Liver (tissue), 3 donors: ENCODE data around the gene ENOX1.

Source experiments
- EGR1 ChIP-seq, 2 donors: IDR thresholded peaks; 2 replicates each; pipeline ENCODE4 v1.6.1; 2016 to 2018; ENCODE audit warnings: antibody characterized with exemption in 2 of 2, low read depth in 2 of 2
- FOXA1 ChIP-seq: IDR thresholded peaks from 2 replicates; pipeline ENCODE4 v1.6.1; 2016; ENCODE audit warnings: antibody characterized with exemption
- FOXA2 ChIP-seq: IDR thresholded peaks from 2 replicates; pipeline ENCODE4 v1.6.1; 2016; ENCODE audit warnings: antibody characterized with exemption
- GABPA ChIP-seq, 2 donors: IDR thresholded peaks in 1 of 2; conservative IDR thresholded peaks in 1 of 2; 2 replicates each; pipeline ENCODE4 v1.6.1; 2016; ENCODE audit warnings: antibody characterized with exemption in 2 of 2, mild to moderate bottlenecking in 1 of 2, moderate library complexity in 1 of 2
- RAD21 ChIP-seq, 2 donors: IDR thresholded peaks; 2 replicates each; pipeline ENCODE4 v1.6.1; 2016; ENCODE audit warnings: antibody characterized with exemption in 2 of 2, mild to moderate bottlenecking in 2 of 2
- RXRA ChIP-seq, 2 donors: IDR thresholded peaks; 2 replicates each; pipeline ENCODE4 v1.6.1; 2017 to 2018; ENCODE audit warnings: antibody characterized with exemption in 2 of 2, mild to moderate bottlenecking in 1 of 2
- SP1 ChIP-seq: IDR thresholded peaks from 2 replicates; pipeline ENCODE4 v1.6.1; 2018; ENCODE audit warnings: antibody characterized with exemption, mild to moderate bottlenecking
- TF ChIP-seq, protein P1 (sequence below): IDR thresholded peaks from 2 replicates; pipeline ENCODE4 v1.6.1; 2016; ENCODE audit warnings: antibody characterized with exemption
- TF ChIP-seq, protein P2 (sequence below): fragments of 150-350 bp; IDR thresholded peaks from 2 replicates; pipeline ENCODE4 v1.5.1; 2017; ENCODE audit warnings: improper control_type of control experiment, low read depth, low read length; ENCODE audit not compliant: missing input control
- TF ChIP-seq, protein P3 (sequence below): IDR thresholded peaks from 2 replicates; pipeline ENCODE4 v1.6.1; 2016; ENCODE audit warnings: antibody characterized with exemption
- TF ChIP-seq, protein P4 (sequence below): IDR thresholded peaks from 2 replicates; pipeline ENCODE4 v1.6.1; 2016; ENCODE audit warnings: antibody characterized with exemption, mild to moderate bottlenecking
- TF ChIP-seq, protein P5 (sequence below): IDR thresholded peaks from 2 replicates; pipeline ENCODE4 v1.6.1; 2016; ENCODE audit warnings: antibody characterized with exemption
- donor health status: healthy.
- donor health status: healthy.

DNA sequence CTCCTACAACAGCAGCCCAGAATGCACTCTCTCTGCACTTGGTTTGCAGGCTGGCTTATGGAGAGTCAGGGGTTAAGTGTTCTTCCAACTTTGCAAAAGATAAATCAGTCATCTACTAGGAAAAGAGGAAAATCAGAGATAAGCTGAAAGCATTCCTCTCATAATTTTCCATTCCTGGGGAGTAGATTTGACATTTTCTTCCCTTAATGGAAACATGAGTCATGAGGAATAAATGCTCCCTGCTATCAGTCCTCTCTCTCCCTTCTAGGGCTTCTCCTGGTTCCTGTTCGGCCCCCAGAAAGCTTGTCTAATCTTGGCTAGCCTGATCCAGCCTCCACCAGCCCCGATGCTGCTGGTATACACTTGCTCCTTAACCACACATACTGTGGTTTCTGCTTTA, 28.4 kb upstream of the ENOX1 start:
- TF ChIP-seq, protein P1, sequence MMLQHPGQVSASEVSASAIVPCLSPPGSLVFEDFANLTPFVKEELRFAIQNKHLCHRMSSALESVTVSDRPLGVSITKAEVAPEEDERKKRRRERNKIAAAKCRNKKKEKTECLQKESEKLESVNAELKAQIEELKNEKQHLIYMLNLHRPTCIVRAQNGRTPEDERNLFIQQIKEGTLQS: no peak
- TF ChIP-seq SP1: no peak
- no peak for TF ChIP-seq FOXA1
- TF ChIP-seq, protein P2, sequence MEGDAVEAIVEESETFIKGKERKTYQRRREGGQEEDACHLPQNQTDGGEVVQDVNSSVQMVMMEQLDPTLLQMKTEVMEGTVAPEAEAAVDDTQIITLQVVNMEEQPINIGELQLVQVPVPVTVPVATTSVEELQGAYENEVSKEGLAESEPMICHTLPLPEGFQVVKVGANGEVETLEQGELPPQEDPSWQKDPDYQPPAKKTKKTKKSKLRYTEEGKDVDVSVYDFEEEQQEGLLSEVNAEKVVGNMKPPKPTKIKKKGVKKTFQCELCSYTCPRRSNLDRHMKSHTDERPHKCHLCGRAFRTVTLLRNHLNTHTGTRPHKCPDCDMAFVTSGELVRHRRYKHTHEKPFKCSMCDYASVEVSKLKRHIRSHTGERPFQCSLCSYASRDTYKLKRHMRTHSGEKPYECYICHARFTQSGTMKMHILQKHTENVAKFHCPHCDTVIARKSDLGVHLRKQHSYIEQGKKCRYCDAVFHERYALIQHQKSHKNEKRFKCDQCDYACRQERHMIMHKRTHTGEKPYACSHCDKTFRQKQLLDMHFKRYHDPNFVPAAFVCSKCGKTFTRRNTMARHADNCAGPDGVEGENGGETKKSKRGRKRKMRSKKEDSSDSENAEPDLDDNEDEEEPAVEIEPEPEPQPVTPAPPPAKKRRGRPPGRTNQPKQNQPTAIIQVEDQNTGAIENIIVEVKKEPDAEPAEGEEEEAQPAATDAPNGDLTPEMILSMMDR: no peak
- TF ChIP-seq, protein P3, sequence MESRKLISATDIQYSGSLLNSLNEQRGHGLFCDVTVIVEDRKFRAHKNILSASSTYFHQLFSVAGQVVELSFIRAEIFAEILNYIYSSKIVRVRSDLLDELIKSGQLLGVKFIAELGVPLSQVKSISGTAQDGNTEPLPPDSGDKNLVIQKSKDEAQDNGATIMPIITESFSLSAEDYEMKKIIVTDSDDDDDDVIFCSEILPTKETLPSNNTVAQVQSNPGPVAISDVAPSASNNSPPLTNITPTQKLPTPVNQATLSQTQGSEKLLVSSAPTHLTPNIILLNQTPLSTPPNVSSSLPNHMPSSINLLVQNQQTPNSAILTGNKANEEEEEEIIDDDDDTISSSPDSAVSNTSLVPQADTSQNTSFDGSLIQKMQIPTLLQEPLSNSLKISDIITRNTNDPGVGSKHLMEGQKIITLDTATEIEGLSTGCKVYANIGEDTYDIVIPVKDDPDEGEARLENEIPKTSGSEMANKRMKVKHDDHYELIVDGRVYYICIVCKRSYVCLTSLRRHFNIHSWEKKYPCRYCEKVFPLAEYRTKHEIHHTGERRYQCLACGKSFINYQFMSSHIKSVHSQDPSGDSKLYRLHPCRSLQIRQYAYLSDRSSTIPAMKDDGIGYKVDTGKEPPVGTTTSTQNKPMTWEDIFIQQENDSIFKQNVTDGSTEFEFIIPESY: no peak
- TF ChIP-seq, protein P4, sequence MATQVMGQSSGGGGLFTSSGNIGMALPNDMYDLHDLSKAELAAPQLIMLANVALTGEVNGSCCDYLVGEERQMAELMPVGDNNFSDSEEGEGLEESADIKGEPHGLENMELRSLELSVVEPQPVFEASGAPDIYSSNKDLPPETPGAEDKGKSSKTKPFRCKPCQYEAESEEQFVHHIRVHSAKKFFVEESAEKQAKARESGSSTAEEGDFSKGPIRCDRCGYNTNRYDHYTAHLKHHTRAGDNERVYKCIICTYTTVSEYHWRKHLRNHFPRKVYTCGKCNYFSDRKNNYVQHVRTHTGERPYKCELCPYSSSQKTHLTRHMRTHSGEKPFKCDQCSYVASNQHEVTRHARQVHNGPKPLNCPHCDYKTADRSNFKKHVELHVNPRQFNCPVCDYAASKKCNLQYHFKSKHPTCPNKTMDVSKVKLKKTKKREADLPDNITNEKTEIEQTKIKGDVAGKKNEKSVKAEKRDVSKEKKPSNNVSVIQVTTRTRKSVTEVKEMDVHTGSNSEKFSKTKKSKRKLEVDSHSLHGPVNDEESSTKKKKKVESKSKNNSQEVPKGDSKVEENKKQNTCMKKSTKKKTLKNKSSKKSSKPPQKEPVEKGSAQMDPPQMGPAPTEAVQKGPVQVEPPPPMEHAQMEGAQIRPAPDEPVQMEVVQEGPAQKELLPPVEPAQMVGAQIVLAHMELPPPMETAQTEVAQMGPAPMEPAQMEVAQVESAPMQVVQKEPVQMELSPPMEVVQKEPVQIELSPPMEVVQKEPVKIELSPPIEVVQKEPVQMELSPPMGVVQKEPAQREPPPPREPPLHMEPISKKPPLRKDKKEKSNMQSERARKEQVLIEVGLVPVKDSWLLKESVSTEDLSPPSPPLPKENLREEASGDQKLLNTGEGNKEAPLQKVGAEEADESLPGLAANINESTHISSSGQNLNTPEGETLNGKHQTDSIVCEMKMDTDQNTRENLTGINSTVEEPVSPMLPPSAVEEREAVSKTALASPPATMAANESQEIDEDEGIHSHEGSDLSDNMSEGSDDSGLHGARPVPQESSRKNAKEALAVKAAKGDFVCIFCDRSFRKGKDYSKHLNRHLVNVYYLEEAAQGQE: peak; percentile 66
- TF ChIP-seq FOXA2: no peak
- no peak for TF ChIP-seq GABPA (IDR thresholded peaks at IDR 0.05 in 1 of 2, conservative IDR thresholded peaks at IDR 0.05 in 1 of 2)
- no peak for TF ChIP-seq RXRA (IDR thresholded peaks at IDR 0.05)
- no peak for TF ChIP-seq RAD21 (IDR thresholded peaks at IDR 0.05)
- no peak for TF ChIP-seq EGR1 (IDR thresholded peaks at IDR 0.05; ENCODE audit: low read depth in 2 of 2)
- TF ChIP-seq, protein P5, sequence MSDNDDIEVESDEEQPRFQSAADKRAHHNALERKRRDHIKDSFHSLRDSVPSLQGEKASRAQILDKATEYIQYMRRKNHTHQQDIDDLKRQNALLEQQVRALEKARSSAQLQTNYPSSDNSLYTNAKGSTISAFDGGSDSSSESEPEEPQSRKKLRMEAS: no peak
